ENCODE measurements around the gene LRRTM1.
A peak's percentile ranks its signal among the peaks of the same experiment; 100 is the strongest.

Gene LRRTM1

DNA sequence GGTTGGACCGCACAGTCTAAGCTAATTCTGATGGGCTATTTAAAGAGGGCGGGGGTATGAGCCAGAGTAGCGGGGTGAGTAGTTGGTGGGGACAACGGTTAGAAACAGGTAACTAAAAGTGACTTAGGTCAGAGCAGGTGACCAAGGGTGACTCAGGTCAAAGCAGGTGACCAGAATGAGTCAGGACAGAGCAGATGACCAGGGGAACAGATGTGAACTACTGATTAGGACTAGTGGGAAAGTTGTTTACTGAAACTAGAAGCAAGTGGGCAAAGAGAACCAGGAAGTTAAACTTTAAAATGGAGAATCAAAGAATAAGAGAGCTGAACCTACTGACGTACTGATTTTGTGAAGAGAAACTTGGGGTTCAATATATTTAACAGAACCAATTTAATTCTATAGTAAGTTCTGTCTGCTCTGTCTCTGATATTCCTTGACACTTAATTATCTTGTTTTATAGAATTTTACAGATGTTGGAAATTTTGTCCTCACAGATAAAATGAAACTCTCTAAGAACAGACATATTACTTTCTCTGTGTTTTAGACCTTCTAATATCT, 7.8 kb upstream of the LRRTM1 start:
- Mint-ChIP-seq H3K36me3 (ENCODE audit: low read depth) (no peaks in the 10 kb centered on the region), H3K4me1 (no peaks in the 10 kb centered on the region), H3K4me3 (no peak overlapping the region), H3K27ac (no peak overlapping the region), H3K9me3 (no peaks in the 10 kb centered on the region), H3K27me3 (ENCODE audit: low read depth) (peaks cover 4% of the 10 kb centered on the region)
- TF ChIP-seq, protein P1, sequence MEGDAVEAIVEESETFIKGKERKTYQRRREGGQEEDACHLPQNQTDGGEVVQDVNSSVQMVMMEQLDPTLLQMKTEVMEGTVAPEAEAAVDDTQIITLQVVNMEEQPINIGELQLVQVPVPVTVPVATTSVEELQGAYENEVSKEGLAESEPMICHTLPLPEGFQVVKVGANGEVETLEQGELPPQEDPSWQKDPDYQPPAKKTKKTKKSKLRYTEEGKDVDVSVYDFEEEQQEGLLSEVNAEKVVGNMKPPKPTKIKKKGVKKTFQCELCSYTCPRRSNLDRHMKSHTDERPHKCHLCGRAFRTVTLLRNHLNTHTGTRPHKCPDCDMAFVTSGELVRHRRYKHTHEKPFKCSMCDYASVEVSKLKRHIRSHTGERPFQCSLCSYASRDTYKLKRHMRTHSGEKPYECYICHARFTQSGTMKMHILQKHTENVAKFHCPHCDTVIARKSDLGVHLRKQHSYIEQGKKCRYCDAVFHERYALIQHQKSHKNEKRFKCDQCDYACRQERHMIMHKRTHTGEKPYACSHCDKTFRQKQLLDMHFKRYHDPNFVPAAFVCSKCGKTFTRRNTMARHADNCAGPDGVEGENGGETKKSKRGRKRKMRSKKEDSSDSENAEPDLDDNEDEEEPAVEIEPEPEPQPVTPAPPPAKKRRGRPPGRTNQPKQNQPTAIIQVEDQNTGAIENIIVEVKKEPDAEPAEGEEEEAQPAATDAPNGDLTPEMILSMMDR (IDR thresholded peaks at IDR 0.05; ENCODE audit: unreplicated experiment in 3 of 3) = no peak

DNA sequence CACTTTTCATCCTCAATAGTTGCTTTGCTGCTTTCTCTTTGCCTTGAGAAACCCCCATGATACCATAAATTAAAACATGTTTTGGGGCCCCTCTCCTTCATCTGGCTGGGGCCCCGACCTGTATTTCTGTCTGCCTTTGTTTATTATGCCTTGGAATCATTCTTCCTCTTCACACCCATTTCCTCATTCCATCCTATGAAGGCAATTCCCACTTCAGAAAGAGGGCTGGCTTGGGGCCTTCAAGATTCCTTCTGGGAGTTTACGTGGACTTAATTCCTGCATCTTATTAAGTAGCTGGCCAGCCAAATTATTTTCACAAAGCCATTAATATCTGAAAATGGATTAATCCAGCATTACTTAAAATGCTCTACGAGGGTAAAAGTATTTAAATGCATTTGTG, 6.8 kb upstream of the LRRTM1 start:
- H3K27ac Mint-ChIP-seq = peak overlapping the region in 2 of 3 experiments; percentile 48 to 52
- TF ChIP-seq, protein P1 (IDR thresholded peaks at IDR 0.05; ENCODE audit: unreplicated experiment in 3 of 3) = no peak
- H3K9me3 Mint-ChIP-seq = no peaks in the 10 kb centered on the region
- no peaks in the 10 kb centered on the region for H3K4me1 Mint-ChIP-seq
- H3K36me3 Mint-ChIP-seq (ENCODE audit: low read depth) = no peaks in the 10 kb centered on the region
- no peak overlapping the region for H3K4me3 Mint-ChIP-seq
- peaks cover 6% of the 10 kb centered on the region for H3K27me3 Mint-ChIP-seq (ENCODE audit: low read depth)

DNA sequence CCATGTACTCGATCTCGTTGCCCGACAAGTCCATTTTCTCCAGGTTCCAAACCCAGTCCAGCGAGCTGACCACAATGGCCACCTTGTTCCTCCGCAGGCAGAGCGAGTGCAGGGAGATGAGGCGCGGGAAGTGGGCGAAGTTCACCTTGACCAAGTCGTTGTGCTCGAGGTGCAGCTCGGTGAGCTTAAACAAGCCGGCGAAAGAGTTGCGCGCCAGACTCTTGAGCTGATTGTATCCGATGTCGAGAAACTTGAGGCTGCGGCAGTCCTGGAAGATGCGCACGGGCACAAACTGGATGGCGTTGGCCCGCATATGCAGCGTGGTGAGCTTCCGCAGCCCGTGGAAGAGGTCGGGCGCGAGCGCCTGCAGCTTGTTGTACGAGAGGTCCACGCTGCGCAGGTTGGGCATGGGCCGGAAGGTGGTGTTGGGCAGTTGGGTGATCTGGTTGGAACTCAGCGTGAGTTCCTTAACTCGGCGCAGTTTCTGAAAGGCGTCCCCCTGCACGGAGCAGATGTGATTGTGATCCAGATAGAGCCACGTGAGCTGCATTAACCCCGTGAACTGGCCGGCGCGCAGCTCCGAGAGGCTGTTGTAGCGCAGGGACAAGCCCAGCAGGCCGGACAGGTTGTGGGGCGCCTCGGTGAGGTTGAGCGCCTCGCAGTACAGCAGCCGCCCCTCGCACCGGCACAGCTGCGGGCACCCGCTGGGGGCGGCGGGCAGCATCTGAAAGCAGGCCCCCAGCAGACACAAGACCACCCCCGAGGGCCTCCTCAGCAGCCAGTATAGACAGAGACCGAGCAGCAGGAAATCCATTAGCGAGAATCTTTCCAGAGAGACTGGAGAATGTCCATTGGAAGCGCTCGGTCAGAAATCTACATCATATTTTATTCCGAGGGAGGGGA, 1.3 kb downstream of the LRRTM1 start:
- H3K4me1 Mint-ChIP-seq = peaks cover 15% of the 10 kb centered on the region
- H3K4me3 Mint-ChIP-seq = peak overlapping the region; percentile 89 to 93 (median 89)
- H3K27ac Mint-ChIP-seq = peak overlapping the region; percentile 49 to 84 (median 83)
- TF ChIP-seq, protein P1 (IDR thresholded peaks at IDR 0.05; ENCODE audit: unreplicated experiment in 3 of 3) = no peak
- peaks cover 4% of the 10 kb centered on the region for H3K36me3 Mint-ChIP-seq (ENCODE audit: low read depth)
- H3K9me3 Mint-ChIP-seq = no peaks in the 10 kb centered on the region
- peaks cover 78% of the 10 kb centered on the region for H3K27me3 Mint-ChIP-seq (ENCODE audit: low read depth)

DNA sequence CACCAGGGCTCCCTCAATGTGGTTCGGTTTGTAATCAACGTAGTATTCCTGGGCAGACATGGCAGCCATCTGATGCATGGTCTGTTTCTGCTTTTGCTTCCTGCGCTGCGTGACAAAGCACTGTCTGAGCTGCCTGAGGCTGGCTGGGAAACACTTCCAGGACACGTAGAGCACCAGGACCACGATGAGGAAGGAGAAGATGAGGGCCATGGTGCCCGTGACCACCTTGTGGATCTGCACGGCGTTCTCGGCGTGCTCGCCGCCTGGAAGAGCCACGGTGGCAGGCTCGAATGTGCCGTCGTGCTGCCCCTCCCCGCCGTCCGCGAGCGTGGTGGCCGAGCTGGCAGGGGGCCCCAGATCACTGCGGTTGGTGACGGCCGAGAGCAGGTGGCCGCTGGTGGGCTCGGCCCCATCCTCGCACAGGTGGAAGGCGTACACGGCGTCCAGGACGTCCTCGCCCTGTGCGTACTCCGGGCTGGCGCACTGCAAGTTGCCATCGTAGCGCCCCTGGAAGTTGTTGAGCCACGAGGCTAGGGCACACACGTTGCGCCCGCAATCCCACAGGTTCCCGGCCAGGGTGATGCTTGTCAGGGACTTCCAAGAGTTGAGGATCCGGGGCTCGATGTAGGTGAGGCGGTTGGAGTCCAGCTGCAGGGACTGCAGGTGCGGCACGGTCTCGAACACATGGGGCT, 2.1 kb downstream of the LRRTM1 start:
- H3K27me3 Mint-ChIP-seq (ENCODE audit: low read depth) = peaks cover 80% of the 10 kb centered on the region
- H3K4me1 Mint-ChIP-seq = peaks cover 15% of the 10 kb centered on the region
- peak overlapping the region; percentile 54 to 84 (median 83) for H3K27ac Mint-ChIP-seq
- TF ChIP-seq, protein P1 (IDR thresholded peaks at IDR 0.05; ENCODE audit: unreplicated experiment in 3 of 3) = no peak
- H3K4me3 Mint-ChIP-seq = peak overlapping the region; percentile 89 to 93 (median 89)
- H3K9me3 Mint-ChIP-seq = no peaks in the 10 kb centered on the region
- H3K36me3 Mint-ChIP-seq (ENCODE audit: low read depth) = peaks cover 4% of the 10 kb centered on the region

DNA sequence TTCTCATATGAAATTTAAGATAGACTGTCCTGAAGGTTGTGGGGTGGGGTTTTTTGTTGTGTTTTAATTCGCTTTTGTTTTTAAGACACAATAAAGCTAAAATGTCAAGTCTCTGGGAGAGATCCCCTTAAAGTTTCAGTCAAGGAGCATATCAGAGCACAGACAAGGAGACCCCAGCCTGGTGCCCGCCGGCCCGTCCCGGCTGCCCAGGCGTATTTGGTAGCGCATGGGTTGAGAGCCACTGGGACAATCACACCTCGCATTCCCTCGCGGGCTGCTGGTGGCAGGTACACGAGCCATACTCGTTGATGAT, 2.6 kb downstream of the LRRTM1 start:
- Mint-ChIP-seq H3K9me3 (no peaks in the 10 kb centered on the region), H3K4me1 (peaks cover 15% of the 10 kb centered on the region), H3K4me3 (peak overlapping the region; percentile 86 to 89 (median 88)), H3K36me3 (ENCODE audit: low read depth) (peaks cover 4% of the 10 kb centered on the region), H3K27me3 (ENCODE audit: low read depth) (peaks cover 85% of the 10 kb centered on the region), H3K27ac (peak overlapping the region; percentile 54 to 76 (median 67))
- TF ChIP-seq, protein P1 (IDR thresholded peaks at IDR 0.05; ENCODE audit: unreplicated experiment in 3 of 3) = no peak
